IPS-NIHi7 (cell line): ENCODE measurements around the gene PJA2.
"Not testable (repeated sequence)": the region's sequence is repeated elsewhere in the genome, so short reads cannot be mapped to it uniquely, and the experiment has no call there.

Experiments used
- DNase-seq: peaks from one replicate; pipeline ENCODE4 v3.0.0; 2012; ENCODE audit warnings: mixed read lengths; ENCODE audit errors: extremely low spot score

PJA2 gene, protein sequence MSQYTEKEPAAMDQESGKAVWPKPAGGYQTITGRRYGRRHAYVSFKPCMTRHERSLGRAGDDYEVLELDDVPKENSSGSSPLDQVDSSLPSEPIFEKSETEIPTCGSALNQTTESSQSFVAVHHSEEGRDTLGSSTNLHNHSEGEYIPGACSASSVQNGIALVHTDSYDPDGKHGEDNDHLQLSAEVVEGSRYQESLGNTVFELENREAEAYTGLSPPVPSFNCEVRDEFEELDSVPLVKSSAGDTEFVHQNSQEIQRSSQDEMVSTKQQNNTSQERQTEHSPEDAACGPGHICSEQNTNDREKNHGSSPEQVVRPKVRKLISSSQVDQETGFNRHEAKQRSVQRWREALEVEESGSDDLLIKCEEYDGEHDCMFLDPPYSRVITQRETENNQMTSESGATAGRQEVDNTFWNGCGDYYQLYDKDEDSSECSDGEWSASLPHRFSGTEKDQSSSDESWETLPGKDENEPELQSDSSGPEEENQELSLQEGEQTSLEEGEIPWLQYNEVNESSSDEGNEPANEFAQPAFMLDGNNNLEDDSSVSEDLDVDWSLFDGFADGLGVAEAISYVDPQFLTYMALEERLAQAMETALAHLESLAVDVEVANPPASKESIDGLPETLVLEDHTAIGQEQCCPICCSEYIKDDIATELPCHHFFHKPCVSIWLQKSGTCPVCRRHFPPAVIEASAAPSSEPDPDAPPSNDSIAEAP

DNA sequence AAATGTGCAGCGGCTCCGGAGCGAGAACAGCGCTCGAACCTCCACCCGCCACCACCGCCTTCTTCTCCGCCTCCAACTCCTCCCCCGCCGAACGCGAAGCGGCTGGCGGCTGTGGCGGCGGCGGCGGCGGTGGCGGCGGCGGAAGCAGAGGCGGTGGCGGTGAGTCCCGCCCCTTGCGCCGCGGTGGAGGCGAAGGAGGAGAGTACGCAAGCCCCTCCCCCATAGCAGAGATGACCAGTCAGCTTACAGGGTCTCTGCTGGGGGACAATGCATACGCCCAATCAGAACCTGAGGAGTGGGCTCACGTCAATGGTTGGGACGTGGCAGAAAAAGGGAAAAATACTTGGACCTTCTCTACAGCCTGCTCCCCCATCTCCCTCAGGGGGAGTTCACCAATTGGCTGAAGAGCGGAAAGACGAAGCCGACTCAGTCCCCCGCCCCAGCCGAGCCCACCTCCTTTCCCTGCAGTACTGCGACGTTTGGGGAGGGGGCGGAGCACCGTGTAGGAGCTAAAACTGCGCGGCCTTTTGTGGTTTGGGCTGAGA, at the start of gene PJA2:
Gene PJA2, minus strand, starts transcription at position 131 of the 545 bp plus-strand sequence. CDS start 26,541 bp downstream, outside the sequence.
- peak; percentile 93 for DNase-seq

GRCh38 chr5:109455598-109456096, 45.9 kb upstream of the PJA2 start:
- DNase-seq: no peak

- no peak for DNase-seq
These were observed 45.1 kb upstream of the PJA2 start for GRCh38 chr5:109454731-109455505.

DNA sequence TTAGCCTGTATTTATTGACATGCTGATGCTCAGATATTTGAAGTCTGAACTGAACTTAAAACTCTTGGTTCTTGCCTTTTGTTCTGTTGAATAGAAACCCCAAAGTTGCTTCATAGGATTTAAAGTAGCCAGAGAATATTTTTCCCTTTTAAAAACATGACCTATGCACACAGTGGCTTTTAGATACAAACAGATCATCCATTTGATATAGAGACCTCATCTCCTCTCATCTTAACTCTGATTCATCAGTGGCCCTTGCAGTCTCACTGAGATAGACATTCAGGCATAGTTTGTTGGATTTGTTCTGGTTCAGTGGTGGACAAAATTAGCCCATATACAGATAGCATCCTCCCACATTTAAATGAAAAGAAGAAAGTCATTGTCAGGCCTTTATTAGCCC, 43.5 kb upstream of the PJA2 start:
- DNase-seq: no peak

DNA sequence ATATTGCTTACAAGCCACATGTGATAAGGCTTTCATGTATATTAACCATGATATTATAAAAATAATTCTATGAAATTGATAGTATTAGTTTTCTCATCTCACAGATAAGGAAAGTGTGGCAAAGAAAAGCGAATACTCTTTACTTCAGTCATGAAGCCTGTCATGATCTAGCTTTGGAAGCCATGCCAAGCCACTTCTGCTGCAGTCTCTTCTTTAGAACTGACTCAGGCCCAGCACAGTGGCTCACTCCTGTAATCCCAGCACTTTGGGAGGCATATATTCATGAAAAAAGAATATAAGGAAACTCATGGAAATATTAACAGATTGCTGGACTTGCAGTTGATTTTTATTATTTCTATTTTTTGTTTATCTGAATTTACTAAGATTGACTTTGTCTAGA, 42.9 kb upstream of the PJA2 start:
- DNase-seq: no peak

GRCh38 chr5:109451146-109451545, 41.4 kb upstream of the PJA2 start:
- DNase-seq: no peak

DNA sequence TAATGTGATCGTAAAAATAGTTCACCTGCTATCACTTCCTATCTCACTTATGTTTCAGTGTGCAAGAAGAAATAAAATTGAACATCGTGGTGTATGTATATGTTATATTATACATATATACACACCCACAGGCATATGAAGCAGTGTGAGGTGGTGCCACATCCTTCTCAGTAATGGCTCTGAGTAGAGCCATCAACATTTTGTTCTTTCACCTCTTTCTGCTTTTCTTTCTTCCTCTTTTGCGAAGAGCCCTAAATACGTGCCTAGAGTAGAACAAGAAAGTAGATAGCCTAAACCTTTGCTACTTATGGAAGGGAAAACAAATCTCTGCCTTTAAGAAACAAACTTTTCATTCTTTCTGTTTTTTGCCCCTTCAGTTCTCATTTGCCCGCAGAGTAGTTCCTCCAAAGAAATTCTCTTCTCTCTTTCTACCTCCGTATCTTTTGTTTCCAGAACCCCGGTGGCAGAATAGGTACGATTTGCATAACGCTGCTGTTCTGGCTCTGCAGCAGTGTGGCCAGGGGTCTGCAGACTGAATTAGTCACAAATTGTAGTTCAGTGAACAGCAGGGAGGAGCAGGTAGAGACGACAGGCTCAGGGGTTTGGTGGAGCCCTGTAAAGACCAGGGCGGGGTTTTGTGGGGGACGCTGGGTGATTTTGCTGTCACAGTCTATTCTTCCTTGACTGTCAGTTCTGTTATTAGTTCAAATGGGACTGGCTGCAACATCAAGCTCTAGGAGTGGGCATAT, 40.5 kb upstream of the PJA2 start:
- peak; percentile 27 for DNase-seq

DNA sequence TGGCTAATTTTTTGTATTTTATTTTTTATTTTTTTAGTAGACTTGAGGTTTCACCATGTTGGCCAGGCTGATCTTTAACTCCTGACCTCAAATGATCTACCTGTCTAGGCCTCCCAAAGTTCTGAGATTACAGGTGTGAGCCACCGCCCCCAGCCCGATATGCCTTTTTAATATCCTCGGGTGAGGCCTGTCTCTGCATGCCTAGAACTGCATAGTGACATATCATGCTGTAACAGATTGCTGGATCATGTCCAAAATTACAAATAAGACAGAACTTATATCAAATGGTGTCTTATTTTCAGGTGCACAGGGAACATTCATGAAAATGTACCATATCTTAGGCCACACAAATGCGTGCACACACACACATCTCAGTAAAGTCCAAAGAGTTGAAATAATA, 39.1 kb upstream of the PJA2 start:
- no peak for DNase-seq

DNA sequence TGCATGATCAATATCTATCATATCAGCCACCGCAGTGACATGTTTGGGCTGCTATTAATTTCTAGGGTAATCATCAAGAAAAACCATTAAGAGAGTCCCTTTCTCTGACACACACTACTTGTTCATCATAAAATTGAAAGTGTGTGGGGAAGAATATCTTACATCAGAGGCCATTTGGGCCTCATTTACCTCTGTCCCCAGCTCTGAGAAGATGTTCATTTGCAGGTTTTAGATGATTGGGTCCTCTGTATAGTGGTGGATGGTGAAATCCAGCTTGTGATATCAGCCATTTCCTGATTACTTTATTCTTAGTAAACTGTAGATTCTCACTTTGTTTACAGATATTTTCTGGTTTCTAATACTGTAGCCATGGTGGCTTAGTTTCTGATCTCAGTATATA, 29.8 kb upstream of the PJA2 start:
- no peak for DNase-seq

- no peak for DNase-seq
These were observed 16.3 kb upstream of the PJA2 start for GRCh38 chr5:109426075-109426474.

DNA sequence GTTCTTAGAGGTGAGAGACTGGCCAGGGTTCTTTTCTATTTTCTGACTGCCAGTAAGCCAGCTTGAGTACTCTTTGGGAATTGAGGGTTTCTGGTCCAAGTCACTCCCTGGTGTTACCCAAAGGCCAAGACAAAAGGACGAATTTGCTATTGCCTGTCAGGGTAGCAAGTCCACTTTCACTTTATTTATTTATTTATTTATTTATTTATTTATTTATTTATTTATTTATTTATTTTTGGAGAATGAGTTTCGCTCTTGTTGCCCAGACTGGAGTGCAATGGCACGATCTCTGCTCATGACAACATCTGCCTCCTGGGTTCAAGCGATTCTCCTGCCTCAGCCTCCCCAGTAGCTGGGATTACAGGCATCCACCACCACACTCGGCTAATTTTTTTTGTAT, 15.7 kb upstream of the PJA2 start:
- DNase-seq: not testable (repeated sequence)

- no peak for DNase-seq
These were observed 12.2 kb upstream of the PJA2 start for GRCh38 chr5:109421956-109422355.

DNA sequence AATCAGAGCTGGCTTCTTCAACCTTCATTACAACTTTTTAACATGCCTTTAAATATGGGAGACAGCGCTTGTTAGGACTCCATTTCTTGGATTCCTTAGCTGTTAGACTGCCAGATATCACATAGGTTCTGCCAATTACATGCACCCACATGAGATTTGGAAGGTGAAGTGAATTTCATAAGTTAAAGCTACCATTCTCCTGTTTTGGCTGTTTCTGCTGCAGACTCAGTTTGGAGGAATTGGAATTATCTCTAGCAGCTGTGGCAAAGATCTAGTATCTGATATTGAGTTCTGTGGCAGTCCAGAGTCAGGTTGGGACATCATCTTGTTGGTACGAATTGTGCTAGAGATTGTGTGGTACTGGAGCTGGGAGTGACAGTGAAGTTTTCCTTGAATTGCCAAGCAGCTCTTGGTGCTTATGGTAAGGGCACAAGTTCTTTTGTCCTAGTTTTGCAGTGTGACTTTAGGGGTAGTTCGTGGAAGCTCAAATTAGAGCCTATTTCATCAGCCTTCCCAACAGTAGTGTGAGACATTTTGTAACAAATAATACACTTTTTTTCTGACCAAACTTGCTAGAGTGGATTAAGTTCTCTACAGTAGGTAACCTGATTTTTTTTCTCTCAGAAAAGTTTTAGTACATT, 9.1 kb upstream of the PJA2 start:
- no peak for DNase-seq

- DNase-seq: no peak
These were observed 7.1 kb upstream of the PJA2 start for GRCh38 chr5:109416882-109417281.

DNA sequence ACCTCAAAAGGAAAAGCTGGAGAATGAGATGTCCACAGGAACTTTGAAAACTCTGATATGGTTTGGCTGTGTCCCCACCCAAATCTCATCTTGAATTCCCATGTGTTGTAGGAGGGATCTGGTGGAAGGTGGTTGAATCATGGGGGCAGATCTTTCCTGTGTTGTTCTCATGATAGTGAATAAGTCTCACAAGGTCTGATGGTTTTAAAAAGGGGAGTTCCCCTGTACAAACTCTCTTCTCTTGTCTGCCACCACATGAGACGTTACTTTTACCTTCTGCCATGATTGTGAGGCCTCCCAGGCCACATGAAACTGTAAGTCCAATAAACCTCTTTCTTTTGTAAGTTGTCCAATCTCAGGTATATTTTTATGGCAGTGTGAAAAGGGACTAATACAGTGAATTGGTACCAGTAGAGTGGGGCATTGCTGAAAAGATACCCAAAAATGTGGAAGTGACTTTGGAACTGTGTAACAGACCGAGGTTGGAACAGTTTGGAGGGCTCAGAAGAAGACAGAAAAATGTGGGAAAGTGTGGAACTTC, 4.2 kb upstream of the PJA2 start:
- DNase-seq: not testable (repeated sequence)

DNA sequence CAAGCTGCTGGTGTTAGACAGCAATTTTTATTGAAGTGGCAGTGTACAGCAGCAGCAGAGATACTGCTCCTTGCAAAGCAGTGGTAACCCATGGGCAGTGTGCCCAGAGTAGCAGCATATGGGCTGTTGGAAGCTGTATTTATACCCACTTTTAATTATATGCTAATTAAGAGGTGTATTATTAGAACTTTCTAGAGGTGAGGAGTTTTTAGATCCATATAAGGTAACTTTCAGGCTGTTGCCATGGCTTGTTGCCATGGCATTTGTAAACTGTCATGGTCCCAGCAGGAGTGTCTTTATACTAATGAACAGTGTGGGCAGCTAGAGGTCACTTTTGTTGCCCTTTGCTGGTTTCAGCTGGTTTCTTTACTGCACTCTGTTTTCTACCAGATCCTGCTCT, 3.7 kb upstream of the PJA2 start:
- peak; percentile 18 for DNase-seq

DNA sequence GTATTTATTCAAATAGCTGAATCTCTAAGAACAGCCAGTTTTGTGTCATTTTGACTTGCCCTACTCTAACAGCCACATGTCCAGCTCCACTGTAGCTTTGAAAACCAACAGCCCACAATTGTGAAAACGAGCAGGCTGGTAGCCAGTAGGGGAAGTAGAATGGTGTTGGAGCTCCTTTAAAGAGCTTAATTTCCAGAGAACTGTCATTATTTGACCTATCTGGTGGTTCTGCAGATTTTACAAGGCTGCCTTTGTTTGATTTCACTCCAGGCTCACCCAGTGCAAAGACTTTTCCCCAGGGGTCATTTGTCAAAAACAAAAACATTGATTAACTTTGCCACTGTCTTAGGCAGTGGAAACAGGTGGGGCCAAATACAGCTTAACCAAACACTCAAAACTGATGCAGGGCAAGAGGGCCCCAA, 3.2 kb upstream of the PJA2 start:
- DNase-seq: no peak

- no peak for DNase-seq
These were observed 1.9 kb upstream of the PJA2 start for GRCh38 chr5:109411627-109412026.

- DNase-seq: no peak
These were observed 1.4 kb upstream of the PJA2 start for GRCh38 chr5:109411149-109411514.

DNA sequence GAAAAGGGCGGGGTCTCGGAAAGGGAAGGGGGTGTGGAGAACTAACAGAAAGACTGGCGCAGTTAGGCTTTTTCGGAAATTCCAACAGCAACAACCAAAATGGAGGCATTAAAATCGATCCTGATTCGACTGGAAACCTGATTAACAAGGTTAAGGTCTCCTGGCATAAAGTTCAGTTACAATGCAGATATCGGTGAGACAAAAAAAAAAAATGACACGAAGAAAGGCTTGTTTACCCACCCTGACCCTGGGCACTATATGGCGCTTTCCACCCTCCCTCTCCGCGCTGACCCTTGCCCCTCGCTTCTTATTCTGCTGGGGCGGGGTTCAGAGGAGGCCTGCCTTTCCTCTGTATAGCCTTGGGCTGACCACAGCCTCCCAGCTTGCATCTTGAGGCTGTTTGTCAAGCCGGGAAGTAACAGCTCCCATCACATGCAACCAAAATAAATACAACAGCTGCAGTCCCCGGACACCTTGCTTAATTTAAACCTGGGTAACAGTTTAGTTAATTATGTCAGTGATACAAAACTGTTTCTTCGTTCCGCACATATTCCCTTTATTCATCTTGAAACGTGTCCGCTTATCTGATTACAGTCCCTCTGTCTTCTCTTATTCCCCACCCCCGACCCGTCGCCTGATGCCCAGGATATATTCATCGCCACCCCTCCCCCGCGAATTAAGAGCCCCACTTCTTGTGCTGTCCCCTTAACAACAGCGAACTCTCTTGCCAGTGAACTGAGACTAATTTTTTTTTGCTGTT, 795 bp upstream of the PJA2 start:
- DNase-seq: peak; percentile 70
